WI38 (cell line): ENCODE data around the gene LTBP2.

Source experiments
- H3K4me3 ChIP-seq: 2 replicates; pipeline ENCODE4 v1.5.1; 2011; ENCODE audit warnings: low read depth, mild to moderate bottlenecking, control low read depth, low read length
- CTCF ChIP-seq: IDR thresholded peaks from 2 replicates; pipeline ENCODE4 v1.5.1; 2012; ENCODE audit warnings: low read depth, mild to moderate bottlenecking, control low read depth, low read length

LTBP2 gene

GRCh38 chr14:74577247-74577947 is 34.6 kb downstream of the LTBP2 start:
- H3K4me3 ChIP-seq = no peak overlapping the region
- no peak for TF ChIP-seq CTCF

- H3K4me3 ChIP-seq = no peak overlapping the region
- no peak for TF ChIP-seq CTCF
These were observed 36.1 kb downstream of the LTBP2 start for GRCh38 chr14:74575936-74576335.

GRCh38 chr14:74575507-74575906 is 36.5 kb downstream of the LTBP2 start:
- no peak overlapping the region for H3K4me3 ChIP-seq
- no peak for TF ChIP-seq CTCF

GRCh38 chr14:74574706-74575105 is 37.3 kb downstream of the LTBP2 start:
- H3K4me3 ChIP-seq = no peak overlapping the region

GRCh38 chr14:74574090-74574433 is 38.0 kb downstream of the LTBP2 start:
- H3K4me3 ChIP-seq = no peak overlapping the region
- no peak for TF ChIP-seq CTCF

More at GRCh38 chr14:74574706-74575105, 37.3 kb downstream of the LTBP2 start:
- no peak for TF ChIP-seq CTCF

GRCh38 chr14:74573421-74574089 is 38.5 kb downstream of the LTBP2 start:
- no peak for TF ChIP-seq CTCF
- H3K4me3 ChIP-seq = no peak overlapping the region; the same call in 1 of the 2 replicates

- no peak for TF ChIP-seq CTCF
- H3K4me3 ChIP-seq = peak overlapping the region; percentile 62
These were observed 39.2 kb downstream of the LTBP2 start for GRCh38 chr14:74572726-74573301.
